ENCODE measurements around the gene CNTN5.

CNTN5 gene

DNA sequence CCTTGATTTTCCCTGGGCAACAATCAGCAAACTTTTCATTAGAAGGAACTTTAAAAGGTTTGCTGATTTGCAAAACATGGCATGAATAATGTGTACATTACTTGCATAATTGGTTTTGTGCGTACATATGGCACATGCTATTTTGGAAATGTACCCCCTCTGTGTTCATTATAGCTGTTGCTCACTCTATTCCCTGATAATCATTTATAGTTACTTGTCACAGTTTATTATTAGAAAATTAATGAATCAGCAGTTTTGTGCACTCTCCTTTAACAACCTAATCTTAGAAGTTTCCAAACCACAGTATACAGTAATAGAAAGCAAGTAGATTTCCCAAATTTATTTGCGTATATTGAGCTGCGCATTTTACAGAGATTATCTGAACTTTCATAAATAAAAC is 389.9 kb downstream of the CNTN5 start:
- no peak for DNase-seq

DNA sequence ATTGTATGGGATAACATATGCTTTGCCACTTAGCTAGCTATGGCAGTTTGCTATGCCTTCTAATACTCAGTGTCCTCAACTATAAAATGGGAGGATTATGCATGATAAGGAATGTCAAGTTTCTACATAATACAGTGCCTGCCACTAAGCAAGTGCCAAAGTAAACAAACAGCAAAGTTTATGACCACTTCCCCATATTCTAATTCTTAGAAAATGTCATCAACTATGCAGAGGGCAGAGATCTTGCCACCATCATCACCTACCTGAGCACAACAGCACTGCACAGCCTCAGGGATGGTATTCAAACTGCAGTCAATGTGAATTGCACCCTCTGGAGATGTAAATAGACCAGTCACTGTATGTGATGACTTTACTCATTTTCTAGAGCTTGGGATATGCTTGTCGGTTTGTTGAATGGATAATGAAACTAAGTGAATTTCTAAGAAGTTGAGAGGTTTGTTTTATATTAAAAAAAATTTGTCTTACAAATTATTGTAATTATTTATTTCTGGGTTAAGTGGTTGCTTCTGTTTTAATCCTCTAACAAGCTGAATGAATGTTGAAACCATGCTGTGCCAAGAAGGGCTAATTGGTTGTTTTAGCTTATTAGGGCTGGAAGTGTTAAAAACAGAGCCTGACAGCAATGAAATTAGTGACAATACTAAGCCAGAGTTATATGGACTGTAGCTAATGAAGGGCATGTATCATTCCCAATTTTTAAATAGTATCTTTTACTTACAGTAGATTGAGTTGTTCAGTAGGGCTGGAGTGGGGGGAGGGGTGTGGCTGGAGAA is 398.4 kb downstream of the CNTN5 start:
- DNase-seq: no peak

DNA sequence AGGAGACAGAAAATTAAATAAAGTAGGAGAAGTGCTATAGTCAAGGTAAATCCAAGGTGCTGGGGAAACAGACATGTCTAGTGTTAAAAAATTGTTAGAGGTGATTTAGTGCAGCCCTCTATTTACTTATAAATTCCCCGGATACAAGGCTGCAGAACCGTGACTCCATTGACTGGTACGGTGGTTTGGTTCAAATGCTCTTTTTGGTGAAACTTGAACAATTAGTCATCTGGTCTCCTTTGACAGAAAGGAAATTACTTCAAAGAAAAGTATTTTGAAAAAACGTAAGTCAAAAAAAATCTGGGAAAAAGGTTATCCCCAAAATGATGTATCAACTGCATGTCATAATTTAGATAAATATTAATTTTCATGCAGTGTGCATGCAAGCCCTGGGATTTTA is 399.2 kb downstream of the CNTN5 start:
- no peak for DNase-seq

DNA sequence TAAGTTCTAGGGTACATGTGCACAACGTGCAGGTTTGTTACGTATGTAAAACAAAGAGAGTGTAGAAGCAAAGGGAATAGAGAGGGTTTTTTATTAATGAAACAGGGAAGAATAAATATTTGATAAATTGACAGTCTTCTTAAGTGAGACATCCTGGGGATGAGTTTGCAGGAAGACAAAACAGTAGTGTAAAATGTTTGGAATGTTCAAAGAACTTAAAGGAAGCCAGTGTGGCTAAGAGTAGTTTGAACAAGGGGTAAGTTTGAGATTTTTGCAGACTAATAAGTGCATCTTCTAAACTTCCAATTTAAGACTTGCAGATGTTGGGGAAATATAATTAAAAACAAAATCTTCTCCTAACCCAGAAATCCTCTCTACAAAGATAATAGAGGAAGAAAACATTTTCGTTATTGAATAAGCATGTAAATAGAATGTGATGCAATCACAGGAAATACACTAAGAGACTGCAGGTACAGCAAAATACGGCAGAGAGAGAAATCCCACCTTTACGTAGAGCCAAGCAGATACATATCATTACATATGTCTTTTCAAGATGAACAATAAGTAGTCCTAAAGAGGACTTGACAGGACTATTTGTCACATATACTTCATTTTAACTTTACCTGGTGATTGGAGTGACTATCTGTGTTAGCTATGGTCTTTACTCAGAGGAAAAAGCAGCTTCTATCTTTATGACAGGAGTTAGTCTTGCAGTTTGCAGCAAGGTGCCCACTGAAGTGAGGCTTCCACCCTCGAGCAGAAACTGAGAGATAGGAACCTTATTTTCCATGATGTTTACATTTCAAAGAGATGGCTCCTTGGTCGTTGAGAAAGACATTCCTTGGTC is 402.1 kb downstream of the CNTN5 start:
- no peak for DNase-seq

GRCh38 chr11:99423428-99423983 is 402.8 kb downstream of the CNTN5 start:
- no peak for DNase-seq

- DNase-seq: no peak
These were observed 403.8 kb downstream of the CNTN5 start for GRCh38 chr11:99424313-99425084.

GRCh38 chr11:99425596-99425995 is 404.8 kb downstream of the CNTN5 start:
- no peak for DNase-seq

- no peak for DNase-seq
These were observed 411.9 kb downstream of the CNTN5 start for GRCh38 chr11:99432677-99433076.

GRCh38 chr11:99443276-99443675 is 422.5 kb downstream of the CNTN5 start:
- DNase-seq: no peak

DNA sequence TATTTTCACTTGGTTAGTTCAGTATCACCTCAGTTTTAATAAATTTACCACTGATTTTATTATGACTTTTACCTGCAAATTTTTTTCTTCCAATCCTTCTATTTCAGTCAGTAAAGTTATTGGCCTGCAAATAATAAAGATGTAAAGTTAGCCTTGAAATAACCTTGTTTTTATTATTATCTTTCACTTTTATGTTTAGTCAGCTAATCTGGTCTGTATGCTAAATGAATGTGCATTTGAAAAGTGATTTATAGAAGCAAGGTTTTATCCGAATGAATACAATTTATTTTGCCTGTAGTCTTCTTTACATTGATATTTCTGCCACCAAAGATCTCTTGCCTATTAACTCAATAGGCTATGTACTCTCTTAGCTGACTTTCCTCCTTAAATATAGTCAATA is 425.7 kb downstream of the CNTN5 start:
- no peak for DNase-seq

DNA sequence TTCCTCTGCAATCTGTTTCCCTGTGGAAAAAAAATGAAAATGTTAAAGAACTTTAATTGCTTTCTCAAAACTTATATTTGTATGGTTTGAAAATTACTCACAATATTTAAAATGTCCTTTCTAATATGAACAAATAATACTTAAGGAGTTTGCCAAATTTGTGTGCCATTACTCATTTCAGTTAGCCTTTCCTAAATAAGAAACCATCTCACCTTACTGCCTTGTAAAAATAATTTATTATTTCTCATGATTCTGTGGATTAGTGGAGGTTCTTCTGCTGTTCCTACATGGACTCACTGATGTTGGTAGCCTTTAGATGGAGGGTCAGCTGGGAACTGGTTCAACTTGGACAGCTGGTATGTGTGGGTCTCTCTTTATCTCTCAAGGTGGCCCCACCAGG is 428.6 kb downstream of the CNTN5 start:
- no peak for DNase-seq

GRCh38 chr11:99452075-99452474 is 431.3 kb downstream of the CNTN5 start:
- no peak for DNase-seq

- no peak for DNase-seq
These were observed 441.2 kb downstream of the CNTN5 start for GRCh38 chr11:99461913-99462312.

GRCh38 chr11:99464985-99465384 is 444.2 kb downstream of the CNTN5 start:
- no peak for DNase-seq

GRCh38 chr11:99489581-99489980 is 468.8 kb downstream of the CNTN5 start:
- DNase-seq: no peak

- DNase-seq: no peak
These were observed 473.3 kb downstream of the CNTN5 start for GRCh38 chr11:99494065-99494464.

DNA sequence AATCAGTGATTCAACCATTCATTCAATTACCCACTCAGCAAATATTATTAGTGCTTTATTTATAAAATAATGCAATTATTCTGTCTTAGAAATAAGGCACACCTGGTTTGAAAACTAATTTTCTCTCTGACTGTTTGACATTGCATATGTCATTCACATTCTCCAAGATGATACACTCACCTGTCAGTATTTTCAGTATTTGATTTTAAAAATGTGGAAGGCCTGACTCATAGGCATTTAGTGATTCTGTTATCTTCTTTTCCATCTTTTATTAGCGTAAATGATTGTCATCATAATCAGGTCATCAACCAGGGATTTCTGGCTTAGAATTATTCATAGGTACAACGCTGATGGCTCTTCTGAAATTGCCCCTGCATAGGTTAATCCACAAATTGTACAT is 480.9 kb downstream of the CNTN5 start:
- no peak for DNase-seq

GRCh38 chr11:99505316-99505715 is 484.6 kb downstream of the CNTN5 start:
- DNase-seq: no peak

GRCh38 chr11:99505831-99506230 is 485.1 kb downstream of the CNTN5 start:
- no peak for DNase-seq

GRCh38 chr11:99509863-99510262 is 489.1 kb downstream of the CNTN5 start:
- DNase-seq: no peak

DNA sequence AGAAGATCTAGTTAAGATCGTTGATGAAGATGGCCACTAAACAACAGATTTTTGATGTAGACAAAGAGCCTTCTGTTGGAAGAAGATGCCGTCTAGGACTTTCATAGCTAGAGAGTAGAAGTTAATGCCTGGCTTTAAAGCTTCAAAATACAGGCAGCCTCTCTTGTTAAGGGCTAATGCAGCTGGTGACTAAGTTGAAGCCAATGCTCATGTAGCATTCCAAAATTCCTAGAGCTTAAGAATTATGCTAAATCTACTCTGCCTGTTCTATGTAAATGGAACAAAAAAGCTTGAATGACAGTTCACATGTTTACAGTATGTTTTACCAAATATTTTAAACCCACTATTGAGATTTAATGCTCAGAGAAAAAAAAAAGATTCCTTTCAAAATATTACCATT is 492.6 kb downstream of the CNTN5 start:
- DNase-seq: no peak

DNA sequence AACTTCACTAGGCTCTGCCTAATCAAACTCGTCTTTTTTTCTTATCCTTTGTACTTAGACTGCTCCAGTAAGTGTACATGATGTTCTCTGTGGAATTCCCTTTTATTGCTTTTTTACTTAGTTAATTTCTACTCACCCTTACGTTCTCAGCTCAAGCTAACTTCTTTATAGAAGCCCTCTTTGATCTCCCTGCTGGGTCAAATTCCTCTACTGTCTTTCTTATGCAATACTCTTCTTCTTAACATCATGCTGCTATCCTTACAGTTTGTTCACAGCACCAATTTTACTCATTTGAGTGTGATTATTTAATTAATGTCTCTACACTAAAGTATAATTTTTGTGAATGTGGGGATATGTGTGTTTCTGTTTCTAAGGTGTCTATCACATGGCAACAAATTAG is 498.3 kb downstream of the CNTN5 start:
- DNase-seq: no peak
